Fibroblast of villous mesenchyme (primary cell): ENCODE measurements around the gene SURF4. TPM values are rescaled to one million over a fixed set of nuclear protein-coding genes. Genes with fewer than 3 reads are reported as not detected.
A peak's percentile ranks its signal among the peaks of the same experiment; 100 is the strongest.

Experiments
- DNase-seq: peaks from one replicate; pipeline ENCODE4 v3.0.0-alpha.2; 2010; ENCODE audit warnings: low read depth
- H3K4me3 ChIP-seq: 2 replicates; pipeline ENCODE4 v1.5.1; 2011; ENCODE audit warnings: low read depth, mild to moderate bottlenecking, low read length
- CTCF ChIP-seq: IDR thresholded peaks from 2 replicates; pipeline ENCODE4 v1.5.1; 2012; ENCODE audit warnings: low read depth, mild to moderate bottlenecking, low read length; ENCODE audit not compliant: insufficient read depth
- total RNA-seq: library from RNA; depleted of rRNA; stranded (reverse); fragments of >200 nt; gene quantifications from 2 replicates; pipeline ENCODE4 v1.2.3, GENCODE V29; 2012

Gene SURF4
- total RNA-seq, 1 donor: 513 TPM

- DNase-seq: peak; percentile 79
- H3K4me3 ChIP-seq: peak within 1 kb of the TSS; percentile 90
- no peak for TF ChIP-seq CTCF
These were observed 19.3 kb downstream of the SURF4 start, which contains the start of the genes SURF1 and SURF2 for GRCh38 chr9:133356391-133357091. Gene SURF1, minus strand, starts transcription at chr9:133356487. Its CDS starts 34 bp downstream, at chr9:133356453. Gene SURF2, plus strand, starts transcription at chr9:133356550. Its CDS starts 43 bp downstream, at chr9:133356593.

- no peak for DNase-seq
- TF ChIP-seq CTCF: no peak
- H3K4me3 ChIP-seq: peak overlapping the region; percentile 90
These were observed 19.9 kb downstream of the SURF4 start for GRCh38 chr9:133355881-133356357.

GRCh38 chr9:133354766-133355165 lies 21.1 kb downstream of the SURF4 start:
- no peak overlapping the region for H3K4me3 ChIP-seq
- TF ChIP-seq CTCF: no peak
- DNase-seq: no peak

GRCh38 chr9:133353548-133353947 lies 22.3 kb downstream of the SURF4 start:
- no peak for TF ChIP-seq CTCF
- no peak overlapping the region for H3K4me3 ChIP-seq
- DNase-seq: no peak

GRCh38 chr9:133352635-133353340 lies 23.1 kb downstream of the SURF4 start:
- TF ChIP-seq CTCF: no peak

GRCh38 chr9:133351908-133352634 lies 23.8 kb downstream of the SURF4 start:
- peak; percentile 62 for TF ChIP-seq CTCF
- peak; percentile 53 for DNase-seq
- no peak overlapping the region for H3K4me3 ChIP-seq

More at GRCh38 chr9:133352635-133353340, 23.1 kb downstream of the SURF4 start:
- no peak overlapping the region for H3K4me3 ChIP-seq
- no peak for DNase-seq
